A549 (cell line): Measurements from ENCODE around the gene ZC3HAV1.

Experiments used
- ESRRA ChIP-seq: fragments of 150-350 bp; IDR thresholded peaks from 2 replicates; pipeline ENCODE4 v1.6.1; 2014; ENCODE audit warnings: mild to moderate bottlenecking, low read length, borderline replicate concordance
- MAFK ChIP-seq: fragments of 450-650 bp; IDR thresholded peaks from 2 replicates; pipeline ENCODE4 v1.6.1; 2014; ENCODE audit not compliant: partially characterized antibody
- SMC3 ChIP-seq: fragments of >200 bp; sonication (Bioruptor Twin); formaldehyde crosslinking; IDR thresholded peaks from 3 replicates; pipeline ENCODE4 v1.6.1; 2018; ENCODE audit warnings: inconsistent platforms
- TF ChIP-seq, protein P1 (sequence below): fragments of >200 bp; sonication (Bioruptor Twin); formaldehyde crosslinking; IDR thresholded peaks from 3 replicates; pipeline ENCODE4 v1.5.1; 2016

DNA sequence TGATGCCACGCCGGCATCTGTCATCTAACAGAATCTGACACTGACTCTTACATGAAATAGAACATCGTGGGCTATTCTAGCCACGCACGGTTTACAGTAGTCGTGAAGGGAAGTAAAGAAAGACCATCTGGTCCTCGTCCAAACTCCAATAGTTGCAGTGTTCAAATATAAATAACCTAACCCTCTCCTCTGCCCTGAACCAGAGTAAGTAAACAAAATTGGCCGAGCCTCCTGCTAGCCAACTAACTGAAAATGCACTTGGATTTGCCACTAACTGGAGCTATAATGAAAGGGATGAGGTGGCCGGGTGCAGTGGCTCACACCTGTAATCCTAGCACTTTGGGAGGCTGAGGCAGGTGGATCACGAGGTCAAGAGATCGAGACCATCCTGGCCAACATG lies 44.2 kb downstream of the ZC3HAV1 start:
- TF ChIP-seq, protein P1, sequence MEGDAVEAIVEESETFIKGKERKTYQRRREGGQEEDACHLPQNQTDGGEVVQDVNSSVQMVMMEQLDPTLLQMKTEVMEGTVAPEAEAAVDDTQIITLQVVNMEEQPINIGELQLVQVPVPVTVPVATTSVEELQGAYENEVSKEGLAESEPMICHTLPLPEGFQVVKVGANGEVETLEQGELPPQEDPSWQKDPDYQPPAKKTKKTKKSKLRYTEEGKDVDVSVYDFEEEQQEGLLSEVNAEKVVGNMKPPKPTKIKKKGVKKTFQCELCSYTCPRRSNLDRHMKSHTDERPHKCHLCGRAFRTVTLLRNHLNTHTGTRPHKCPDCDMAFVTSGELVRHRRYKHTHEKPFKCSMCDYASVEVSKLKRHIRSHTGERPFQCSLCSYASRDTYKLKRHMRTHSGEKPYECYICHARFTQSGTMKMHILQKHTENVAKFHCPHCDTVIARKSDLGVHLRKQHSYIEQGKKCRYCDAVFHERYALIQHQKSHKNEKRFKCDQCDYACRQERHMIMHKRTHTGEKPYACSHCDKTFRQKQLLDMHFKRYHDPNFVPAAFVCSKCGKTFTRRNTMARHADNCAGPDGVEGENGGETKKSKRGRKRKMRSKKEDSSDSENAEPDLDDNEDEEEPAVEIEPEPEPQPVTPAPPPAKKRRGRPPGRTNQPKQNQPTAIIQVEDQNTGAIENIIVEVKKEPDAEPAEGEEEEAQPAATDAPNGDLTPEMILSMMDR = no peak
- no peak for TF ChIP-seq MAFK
- no peak for TF ChIP-seq ESRRA
- no peak for TF ChIP-seq SMC3
